MCF 10A (cell line): ENCODE measurements around the gene CCDC27. TPM values are rescaled to one million over a fixed set of nuclear protein-coding genes. Genes with fewer than 3 reads are reported as not detected.

Experiments used
- BruUV-seq: library from RNA; stranded (reverse); fragments of 400-500 nt; replicated peaks from 2 replicates; lab custom pipeline; 2021; lab: Mats Ljungman, UMichigan
- CTCF ChIA-PET: fragments of 300-600 bp; sonication (Branson Sonifier 250); formaldehyde crosslinking; extraction: SDS; loops from one replicate; lab custom pipeline; 2021; ENCODE audit warnings: antibody characterized with exemption, inconsistent platforms; lab: Yijun Ruan, JAX
- POLR2A ChIA-PET: fragments of 300-600, 350-650 bp; sonication (Branson Sonifier 250); formaldehyde crosslinking; extraction: SDS; loops from one replicate; lab custom pipeline; 2020; ENCODE audit warnings: antibody characterized with exemption, inconsistent platforms; lab: Yijun Ruan, JAX
- DNase-seq: peaks from one replicate; pipeline ENCODE4 v3.0.0-alpha.2; 2018; ENCODE audit not compliant: unreplicated experiment
- H3K27ac Mint-ChIP-seq: one replicate; pipeline ENCODE4 v1.8.0; 2022; ENCODE audit warnings: mild to moderate bottlenecking, low read depth, mixed read lengths; ENCODE audit not compliant: unreplicated experiment
- H3K27me3 Mint-ChIP-seq: one replicate; pipeline ENCODE4 v1.8.0; 2022; ENCODE audit warnings: mixed read lengths; ENCODE audit not compliant: insufficient read depth, unreplicated experiment
- H3K36me3 Mint-ChIP-seq: one replicate; pipeline ENCODE4 v1.8.0; 2022; ENCODE audit warnings: mild to moderate bottlenecking, moderate library complexity, mixed read lengths; ENCODE audit not compliant: insufficient read depth, unreplicated experiment
- H3K4me1 Mint-ChIP-seq: one replicate; pipeline ENCODE4 v1.8.0; 2022; ENCODE audit warnings: mixed read lengths; ENCODE audit not compliant: insufficient read depth, unreplicated experiment
- H3K4me3 Mint-ChIP-seq: one replicate; pipeline ENCODE4 v1.8.0; 2022; ENCODE audit warnings: mild to moderate bottlenecking, moderate library complexity, mixed read lengths; ENCODE audit not compliant: unreplicated experiment
- H3K9me3 Mint-ChIP-seq: one replicate; pipeline ENCODE4 v1.8.0; 2022; ENCODE audit warnings: mixed read lengths; ENCODE audit not compliant: unreplicated experiment
- CTCF ChIP-seq: fragments of 200-600 bp; IDR thresholded peaks from one replicate; pipeline ENCODE4 v1.8.0; 2022; ENCODE audit warnings: antibody characterized with exemption, mild to moderate bottlenecking; ENCODE audit not compliant: unreplicated experiment
- intact Hi-C: fragments of 100-400 bp; cut with micrococcal nuclease; formaldehyde crosslinking; loops from 2 replicates; pipeline ENCODE4 v1.14.1; 2022
- total RNA-seq: library from RNA; stranded (reverse); gene quantifications from 2 replicates; pipeline ENCODE4 v1.2.3, GENCODE V29; 2022

CCDC27 gene
- total RNA-seq, 1 experiment from 2014 or later: not detected

GRCh38 chr1:3735027-3735681 lies 17.1 kb upstream of the CCDC27 start:
- intact Hi-C loops: no loop called here
- Mint-ChIP-seq H3K36me3 (peaks cover 17% of the 10 kb centered on the region), H3K27ac (no peak overlapping the region), H3K9me3 (no peaks in the 10 kb centered on the region), H3K4me1 (no peaks in the 10 kb centered on the region), H3K4me3 (no peak overlapping the region), H3K27me3 (no peaks in the 10 kb centered on the region)
- no peak for DNase-seq
- no TSS peak for BruUV-seq
- no peak for TF ChIP-seq CTCF
- CTCF ChIA-PET: interaction anchor here (1.0 kb wide), 1 partner anchor 11 kb away, joined by 7 read pairs; no protein-coding TSS in a partner anchor
- POLR2A ChIA-PET: no interaction called here

- intact Hi-C loops: no loop called here
- no peaks in the 10 kb centered on the region for H3K4me1 Mint-ChIP-seq
- H3K9me3 Mint-ChIP-seq: no peaks in the 10 kb centered on the region
- BruUV-seq: no TSS peak
- no peaks in the 10 kb centered on the region for H3K27me3 Mint-ChIP-seq
- no peak for DNase-seq
- CTCF ChIA-PET: interaction anchor here (0.6 to 1.0 kb wide), 2 partner anchors 11 to 264 kb away, joined by 3 to 7 read pairs; no protein-coding TSS in a partner anchor
- POLR2A ChIA-PET: no interaction called here
- peaks cover 17% of the 10 kb centered on the region for H3K36me3 Mint-ChIP-seq
- TF ChIP-seq CTCF: no peak
- no peak overlapping the region for H3K27ac Mint-ChIP-seq
- no peak overlapping the region for H3K4me3 Mint-ChIP-seq
These were observed 16.6 kb upstream of the CCDC27 start for GRCh38 chr1:3735688-3736087.

GRCh38 chr1:3736131-3736561 lies 16.1 kb upstream of the CCDC27 start:
- intact Hi-C loops: no loop called here
- no peak overlapping the region for H3K27ac Mint-ChIP-seq
- no TSS peak for BruUV-seq
- TF ChIP-seq CTCF: no peak
- peaks cover 17% of the 10 kb centered on the region for H3K36me3 Mint-ChIP-seq
- H3K4me1 Mint-ChIP-seq: no peaks in the 10 kb centered on the region
- no peak for DNase-seq
- ChIA-PET POLR2A (no interaction called here), CTCF (interaction anchor here (0.6 to 1.0 kb wide), 3 partner anchors 12 to 265 kb away, joined by 3 to 7 read pairs (median 4); no protein-coding TSS in a partner anchor)
- H3K27me3 Mint-ChIP-seq: no peaks in the 10 kb centered on the region
- H3K4me3 Mint-ChIP-seq: no peak overlapping the region
- no peaks in the 10 kb centered on the region for H3K9me3 Mint-ChIP-seq

- intact Hi-C loops: no loop called here
- no peaks in the 10 kb centered on the region for H3K4me1 Mint-ChIP-seq
- H3K4me3 Mint-ChIP-seq: no peak overlapping the region
- POLR2A ChIA-PET: no interaction called here
- H3K27me3 Mint-ChIP-seq: no peaks in the 10 kb centered on the region
- TF ChIP-seq CTCF: no peak
- CTCF ChIA-PET: interaction anchor here (0.6 kb wide), 1 partner anchor 34 kb away, joined by 4 read pairs; no protein-coding TSS in a partner anchor
- peaks cover 17% of the 10 kb centered on the region for H3K36me3 Mint-ChIP-seq
- no peak for DNase-seq
- BruUV-seq: no TSS peak
- H3K27ac Mint-ChIP-seq: no peak overlapping the region
- no peaks in the 10 kb centered on the region for H3K9me3 Mint-ChIP-seq
These were observed 15.5 kb upstream of the CCDC27 start for GRCh38 chr1:3736708-3737107.
